H1 (cell line): ENCODE results near the gene ZBTB7A. TPM values are rescaled to one million over a fixed set of nuclear protein-coding genes. Genes with fewer than 3 reads are reported as not detected.

Experiments
- CTCF ChIA-PET: fragments of 300-600 bp; sonication (Branson Sonifier 250); formaldehyde crosslinking; loops from one replicate; lab custom pipeline; 2021; ENCODE audit not compliant: partially characterized antibody; lab: Charles Lee
- POLR2A ChIA-PET: fragments of 300-600 bp; sonication (Branson Sonifier 250); formaldehyde crosslinking; loops from one replicate; lab custom pipeline; 2021; ENCODE audit warnings: inconsistent platforms; ENCODE audit not compliant: partially characterized antibody; lab: Charles Lee
- DNase-seq, 2 experiments: peaks; one replicate each; pipeline versions ENCODE4 v3.0.0 to v3.0.0-alpha.2; 2010 to 2022; ENCODE audit warnings: low spot score in 2 of 2, low read depth in 1 of 2, mixed read lengths in 1 of 2
- FAIRE-seq: peaks from 2 replicates; lab custom pipeline; 2011; peaks lifted over from hg19 to GRCh38; lab: Jason Lieb, UNC
- H2AFZ ChIP-seq: 2 replicates; pipeline ENCODE4 v1.8.1; 2012; ENCODE audit warnings: low read length, inconsistent platforms
- H2AK5ac ChIP-seq: 2 replicates; pipeline ENCODE4 v1.6.1; 2013; ENCODE audit warnings: low read depth, low read length
- H2BK120ac ChIP-seq: replicated peaks from 2 replicates; pipeline ENCODE3; 2013; ENCODE audit warnings: low read depth, low read length, inconsistent platforms
- H2BK12ac ChIP-seq: 2 replicates; pipeline ENCODE4 v1.6.1; 2013; ENCODE audit warnings: low read depth, low read length
- H2BK15ac ChIP-seq: 2 replicates; pipeline ENCODE4 v1.6.1; 2013; ENCODE audit warnings: low read length
- H2BK20ac ChIP-seq: 2 replicates; pipeline ENCODE4 v1.6.1; 2013; ENCODE audit warnings: low read length
- H2BK5ac ChIP-seq: 2 replicates; pipeline ENCODE4 v1.6.1; 2013; ENCODE audit warnings: low read depth, low read length
- H3K14ac ChIP-seq: 2 replicates; pipeline ENCODE4 v1.6.1; 2013; ENCODE audit warnings: inconsistent platforms; ENCODE audit not compliant: insufficient read length
- H3K18ac ChIP-seq: 2 replicates; pipeline ENCODE4 v1.6.1; 2013; ENCODE audit warnings: low read length; ENCODE audit errors: extremely low read depth
- H3K23ac ChIP-seq: 2 replicates; pipeline ENCODE4 v1.6.1; 2013; ENCODE audit warnings: inconsistent platforms; ENCODE audit not compliant: insufficient read length
- H3K23me2 ChIP-seq: 2 replicates; pipeline ENCODE4 v1.6.1; 2013; ENCODE audit warnings: low read depth, low read length
- H3K27ac ChIP-seq: 2 replicates; pipeline ENCODE4 v1.6.1; 2011; ENCODE audit warnings: low read depth, low read length, inconsistent platforms
- H3K27me3 ChIP-seq, 4 experiments: replicated peaks in 1 of 4; 1 replicate in 1 of 4; 2 replicates in 3 of 4; pipeline versions ENCODE4 v1.6.1 to v1.8.1; 2011 to 2013; ENCODE audit warnings: low read length in 3 of 4, mild to moderate bottlenecking in 3 of 4, inconsistent platforms in 2 of 4, mixed read lengths in 2 of 4, moderate library complexity in 1 of 4; ENCODE audit not compliant: control insufficient read depth in 3 of 4, insufficient read depth in 3 of 4; ENCODE audit errors: extremely low read depth in 1 of 4
- H3K36me3 ChIP-seq, 4 experiments: 2 replicates each; pipeline versions ENCODE4 v1.6.1 to v1.8.1; 2011 to 2013; ENCODE audit warnings: mild to moderate bottlenecking in 4 of 4, low read length in 3 of 4, moderate library complexity in 2 of 4, control low read depth in 1 of 4, inconsistent platforms in 1 of 4; ENCODE audit not compliant: insufficient read depth in 4 of 4, control insufficient read depth in 2 of 4
- H3K4ac ChIP-seq: replicated peaks from 2 replicates; pipeline ENCODE3; 2013; ENCODE audit warnings: low read length, low read depth, mixed read lengths, inconsistent platforms; ENCODE audit not compliant: insufficient read length
- H3K4me1 ChIP-seq, 4 experiments: replicated peaks in 1 of 4; 1 replicate in 1 of 4; 2 replicates in 3 of 4; pipeline versions ENCODE4 v1.6.1 to v1.8.1; 2011 to 2013; ENCODE audit warnings: low read length in 3 of 4, inconsistent platforms in 2 of 4, mixed read lengths in 1 of 4; ENCODE audit not compliant: insufficient read depth in 4 of 4, control insufficient read depth in 3 of 4
- H3K4me2 ChIP-seq, 2 experiments: 2 replicates each; pipeline versions ENCODE4 v1.6.1 to v1.8.1; 2011 to 2013; ENCODE audit warnings: low read depth in 2 of 2, low read length in 2 of 2, control low read depth in 1 of 2, inconsistent platforms in 1 of 2, mild to moderate bottlenecking in 1 of 2; ENCODE audit not compliant: insufficient read depth in 1 of 2
- H3K4me3 ChIP-seq, 4 experiments: fragments of 200-600, 300-600 bp in 1 of 4; sonication (generic), shearing (Covaris generic), sonication (Bioruptor Twin) in 1 of 4; 2 replicates each; pipeline versions ENCODE4 v1.5.1 to v1.8.1; 2011 to 2016; ENCODE audit warnings: low read length in 4 of 4, low read depth in 3 of 4, control low read depth in 2 of 4, inconsistent platforms in 2 of 4, mild to moderate bottlenecking in 2 of 4, mixed read lengths in 1 of 4, moderate library complexity in 1 of 4; ENCODE audit not compliant: insufficient read depth in 2 of 4; ENCODE audit errors: extremely low read depth in 1 of 4
- H3K56ac ChIP-seq: replicated peaks from 2 replicates; pipeline ENCODE3; 2013; ENCODE audit warnings: low read depth, mild to moderate bottlenecking, mixed read lengths, low read length, inconsistent platforms; ENCODE audit not compliant: insufficient read length
- H3K79me1 ChIP-seq: 2 replicates; pipeline ENCODE4 v1.6.1; 2013; ENCODE audit warnings: low read depth, low read length, control low read depth
- H3K79me2 ChIP-seq, 2 experiments: 2 replicates each; pipeline versions ENCODE4 v1.6.1 to v1.8.1; 2012 to 2013; ENCODE audit warnings: low read length in 2 of 2, mild to moderate bottlenecking in 2 of 2, inconsistent platforms in 1 of 2; ENCODE audit not compliant: insufficient read depth in 2 of 2, control insufficient read depth in 1 of 2
- H3K9ac ChIP-seq, 4 experiments: replicated peaks in 1 of 4; 1 replicate in 1 of 4; 2 replicates in 3 of 4; pipeline versions ENCODE4 v1.6.1 to v1.8.1; 2011 to 2013; ENCODE audit warnings: low read depth in 3 of 4, low read length in 3 of 4, control low read depth in 2 of 4, mild to moderate bottlenecking in 2 of 4, moderate library complexity in 2 of 4, inconsistent platforms in 1 of 4; ENCODE audit errors: extremely low read depth in 1 of 4
- H3K9me3 ChIP-seq, 2 experiments: 2 replicates each; pipeline versions ENCODE4 v1.6.1 to v1.8.1; 2012 to 2013; ENCODE audit warnings: mild to moderate bottlenecking in 2 of 2, moderate library complexity in 2 of 2, control low read depth in 1 of 2, inconsistent platforms in 1 of 2, low read depth in 1 of 2, low read length in 1 of 2, mixed read lengths in 1 of 2; ENCODE audit not compliant: insufficient read depth in 2 of 2
- H4K20me1 ChIP-seq, 2 experiments: replicated peaks in 1 of 2; 2 replicates each; pipeline versions ENCODE3 to v1.8.1; 2011 to 2013; ENCODE audit warnings: inconsistent platforms in 2 of 2, low read length in 2 of 2, mild to moderate bottlenecking in 1 of 2; ENCODE audit not compliant: insufficient read depth in 2 of 2, control insufficient read depth in 1 of 2
- H4K5ac ChIP-seq: 2 replicates; pipeline ENCODE4 v1.6.1; 2013; ENCODE audit warnings: low read length, low read depth, mixed read lengths, inconsistent platforms; ENCODE audit not compliant: insufficient read length
- H4K8ac ChIP-seq: 2 replicates; pipeline ENCODE4 v1.8.0; 2013; ENCODE audit warnings: mild to moderate bottlenecking, moderate library complexity, low read length, inconsistent platforms; ENCODE audit not compliant: insufficient read depth; ENCODE audit errors: extremely low read depth
- H4K91ac ChIP-seq: replicated peaks from 2 replicates; pipeline ENCODE3; 2013; ENCODE audit warnings: low read length, mixed read lengths, inconsistent platforms; ENCODE audit not compliant: insufficient read length
- POLR2A ChIP-seq, 2 experiments: IDR thresholded peaks; 1 replicate in 1 of 2; 2 replicates in 1 of 2; pipeline ENCODE4 v1.6.1; 2011; ENCODE audit warnings: low read depth in 2 of 2, low read length in 2 of 2, mild to moderate bottlenecking in 2 of 2; ENCODE audit errors: control extremely low read depth in 1 of 2
- SP1 ChIP-seq: IDR thresholded peaks from 2 replicates; pipeline ENCODE4 v1.6.1; 2011; ENCODE audit warnings: low read depth, low read length
- WGBS, 2 experiments: shearing (Covaris generic) in 1 of 2; methylation state at CpG; one replicate each; pipeline versions ENCODE4 v1.1.6 to v1.1.7; 2013 to 2015; ENCODE audit warnings: low lambda C conversion rate in 2 of 2, mixed read lengths in 2 of 2, inconsistent platforms in 1 of 2, low coverage in 1 of 2, missing lambda C conversion rate in 1 of 2; ENCODE audit not compliant: insufficient replicate concordance in 2 of 2, insufficient coverage in 1 of 2, insufficient read length in 1 of 2; ENCODE audit errors: extremely low coverage in 1 of 2, missing lambda C conversion rate in 1 of 2; 5-methylcytosine and 5-hydroxymethylcytosine counted together
- polyA plus RNA-seq, 7 experiments: library from polyadenylated mRNA; depleted of rRNA in 3 of 7; stranded (reverse) in 5 of 7; unstranded in 2 of 7; fragments of >200 nt in 5 of 7; fragments of 200-250 nt in 2 of 7; gene quantifications; 1 replicate in 5 of 7; 2 replicates in 1 of 7; 4 replicates in 1 of 7; pipeline versions ENCODE4 v1.2.1 to v1.2.3, GENCODE V29; 2011 to 2013; ENCODE audit warnings: missing spikeins in 2 of 7, mixed read lengths in 2 of 7
- total RNA-seq: library from RNA; stranded (reverse); fragmentation: NEBNext Ultra II Directional; extraction: Animal tissue kit (Norgen Biotek cat#: 25700); gene quantifications from 2 replicates; pipeline ENCODE4 v1.2.1, GENCODE V29; 2021
- TF ChIP-seq, protein P1 (sequence below): IDR thresholded peaks from 2 replicates; pipeline ENCODE4 v1.6.1; 2012; ENCODE audit warnings: inconsistent platforms

ZBTB7A gene
- total and polyA plus RNA-seq, 2 of the 8 experiments (the other 6 are each of a cell fraction or from before 2014, with no cell fraction given) = 5.6 to 17.8 TPM

DNA sequence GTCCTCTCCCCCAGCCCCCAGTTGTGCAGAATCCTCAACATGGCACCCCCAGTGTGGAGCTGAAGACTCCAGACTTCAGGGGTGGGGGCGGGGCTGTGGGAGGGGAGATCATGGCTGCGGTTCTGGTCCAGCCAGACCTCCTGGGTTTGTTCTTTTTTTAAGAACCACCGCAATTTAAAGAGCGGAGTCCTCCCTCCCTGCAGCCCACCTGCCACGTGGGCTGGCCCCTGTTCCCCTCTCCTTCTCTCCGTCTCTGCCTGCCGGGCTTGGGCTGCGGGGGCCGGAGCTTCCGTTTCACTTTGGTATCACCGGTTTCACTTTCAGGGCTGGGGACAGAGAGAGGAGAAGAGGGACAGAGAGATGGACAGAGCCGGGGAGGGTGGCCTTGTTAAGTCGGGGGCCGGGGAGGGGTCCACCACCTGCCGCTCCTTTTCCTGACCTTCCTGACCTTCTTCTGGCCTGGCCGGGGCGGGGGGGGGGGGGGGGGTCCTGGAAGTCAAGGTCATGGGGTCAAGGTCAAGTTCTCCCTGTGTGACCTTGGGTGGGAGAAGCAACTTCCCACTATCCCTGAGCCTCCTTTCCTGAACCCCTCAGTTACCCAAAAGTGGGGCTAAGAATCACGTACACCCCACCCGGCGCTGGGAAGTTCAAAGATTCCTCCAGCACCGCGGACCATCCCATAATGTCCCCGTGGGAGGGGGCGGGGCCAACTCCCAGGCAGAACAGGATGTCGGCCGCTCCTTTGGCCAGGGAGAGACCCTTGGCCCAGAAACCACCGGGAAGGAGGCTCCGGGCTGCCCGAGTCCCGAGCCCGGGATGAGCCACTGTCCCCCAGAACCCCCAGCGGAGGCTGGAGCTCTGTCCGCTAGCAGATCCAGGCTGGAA is 11.3 kb upstream of the ZBTB7A start:
- Histone ChIP-seq H2AK5ac (peak overlapping the region; percentile 65; the same call in 1 of the 2 replicates), H3K23me2 (peaks cover 4% of the 10 kb centered on the region; the same call in 1 of the 2 replicates), H2BK120ac (no peak overlapping the region), H3K27me3 (no peaks in the 10 kb centered on the region; a peak in 1 of 7 replicates), H4K8ac (peak overlapping the region; percentile 57; the same call in 1 of the 2 replicates), H3K79me1 (no peaks in the 10 kb centered on the region), H2AFZ (no peak overlapping the region), H2BK12ac (peak overlapping the region; percentile 95; the same call in 1 of the 2 replicates), H3K14ac (no peak overlapping the region), H3K4me3 (no peak overlapping the region), H3K4me1 (peaks cover 0 to 13% (median 8%) of the 10 kb centered on the region in 4 experiments; a peak in 5 of 7 replicates), H2BK15ac (peak overlapping the region; percentile 46; the same call in 1 of the 2 replicates), H3K27ac (no peak overlapping the region), H4K91ac (peak overlapping the region; percentile 91), H3K9me3 (no peaks in the 10 kb centered on the region), H4K20me1 (no peaks in the 10 kb centered on the region), H3K23ac (no peak overlapping the region), H3K56ac (no peak overlapping the region), H3K36me3 (no peaks in the 10 kb centered on the region), H3K9ac (no peak overlapping the region), H2BK20ac (0 out of 2 replicates have a peak overlapping the region, but pooled peaks have one; percentile 72), H3K79me2 (no peaks in the 10 kb centered on the region), H4K5ac (no peak overlapping the region), H2BK5ac (peak overlapping the region; percentile 82; the same call in 1 of the 2 replicates), H3K18ac (peak overlapping the region; percentile 87), H3K4me2 (peak overlapping the region in 1 of 2 experiments; percentile 6; a peak in 1 of 4 replicates)
- DNase-seq = no peak
- no peak for FAIRE-seq
- ChIA-PET POLR2A (interaction anchor here (0.8 to 3.0 kb wide), 9 partner anchors 9 to 317 kb away, joined by 3 to 22 read pairs (median 4); partner anchors contain the start of gene EEF2), CTCF (no interaction called here)
- 67% methylated on average over 9 of the region's 33 CpGs; no CpG with 5 or more reads in 1 of the 2 experiments for WGBS, 2 experiments
- TF ChIP-seq, protein P1, sequence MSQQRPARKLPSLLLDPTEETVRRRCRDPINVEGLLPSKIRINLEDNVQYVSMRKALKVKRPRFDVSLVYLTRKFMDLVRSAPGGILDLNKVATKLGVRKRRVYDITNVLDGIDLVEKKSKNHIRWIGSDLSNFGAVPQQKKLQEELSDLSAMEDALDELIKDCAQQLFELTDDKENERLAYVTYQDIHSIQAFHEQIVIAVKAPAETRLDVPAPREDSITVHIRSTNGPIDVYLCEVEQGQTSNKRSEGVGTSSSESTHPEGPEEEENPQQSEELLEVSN = no peak
- TF ChIP-seq POLR2A (IDR thresholded peaks at IDR 0.05; ENCODE audit: control extremely low read depth in 1 of 2, low read depth in 2 of 2, low read length in 2 of 2) (no peak), SP1 (no peak)
- TF ChIP-seq, all 59 proteins: peak for 0
- no peak overlapping the region for H3K4ac ChIP-seq
